Measurements from ENCODE around the gene CDK5RAP2.

Gene CDK5RAP2

GRCh38 chr9:120592210-120592609, 12.2 kb upstream of the CDK5RAP2 start:
- H3K27me3 ChIP-seq (ENCODE audit: control insufficient read depth in 2 of 2, insufficient read depth in 2 of 2, low read length in 2 of 2), result no peaks in the 10 kb centered on the region
- no peak overlapping the region for H3K4me3 ChIP-seq (ENCODE audit: low read length in 2 of 2)
- H3K27ac ChIP-seq (ENCODE audit: low read depth in 2 of 2, low read length in 2 of 2), result no peak overlapping the region
- H3K36me3 ChIP-seq (ENCODE audit: control insufficient read depth in 2 of 2, insufficient read depth in 2 of 2, low read length in 2 of 2), result no peaks in the 10 kb centered on the region
- H3K9me3 ChIP-seq (ENCODE audit: control insufficient read depth in 2 of 2, low read length in 2 of 2), result no peaks in the 10 kb centered on the region
- H3K9ac ChIP-seq (ENCODE audit: low read depth in 1 of 2, low read length in 2 of 2), result no peak overlapping the region
- H3K4me1 ChIP-seq (ENCODE audit: control insufficient read depth in 2 of 2, insufficient read depth in 2 of 2, low read length in 2 of 2), result no peaks in the 10 kb centered on the region

- no peaks in the 10 kb centered on the region for H3K4me1 ChIP-seq (ENCODE audit: control insufficient read depth in 2 of 2, insufficient read depth in 2 of 2, low read length in 2 of 2)
- H3K9me3 ChIP-seq (ENCODE audit: control insufficient read depth in 2 of 2, low read length in 2 of 2), result no peaks in the 10 kb centered on the region
- H3K27me3 ChIP-seq (ENCODE audit: control insufficient read depth in 2 of 2, insufficient read depth in 2 of 2, low read length in 2 of 2), result no peaks in the 10 kb centered on the region
- H3K27ac ChIP-seq (ENCODE audit: low read depth in 2 of 2, low read length in 2 of 2), result no peak overlapping the region
- H3K4me3 ChIP-seq (ENCODE audit: low read length in 2 of 2), result no peak overlapping the region
- H3K36me3 ChIP-seq (ENCODE audit: control insufficient read depth in 2 of 2, insufficient read depth in 2 of 2, low read length in 2 of 2), result no peaks in the 10 kb centered on the region
- H3K9ac ChIP-seq (ENCODE audit: low read depth in 1 of 2, low read length in 2 of 2), result no peak overlapping the region
These were observed 7.4 kb upstream of the CDK5RAP2 start for GRCh38 chr9:120587328-120587727.

GRCh38 chr9:120583958-120584369, 4.0 kb upstream of the CDK5RAP2 start:
- Histone ChIP-seq H3K4me3 (ENCODE audit: low read length in 2 of 2) (no peak overlapping the region), H3K9me3 (ENCODE audit: control insufficient read depth in 2 of 2, low read length in 2 of 2) (no peaks in the 10 kb centered on the region), H3K27ac (ENCODE audit: low read depth in 2 of 2, low read length in 2 of 2) (no peak overlapping the region), H3K4me1 (ENCODE audit: control insufficient read depth in 2 of 2, insufficient read depth in 2 of 2, low read length in 2 of 2) (peaks cover 8% of the 10 kb centered on the region in 2 donors), H3K27me3 (ENCODE audit: control insufficient read depth in 2 of 2, insufficient read depth in 2 of 2, low read length in 2 of 2) (no peaks in the 10 kb centered on the region), H3K9ac (ENCODE audit: low read depth in 1 of 2, low read length in 2 of 2) (no peak overlapping the region), H3K36me3 (ENCODE audit: control insufficient read depth in 2 of 2, insufficient read depth in 2 of 2, low read length in 2 of 2) (no peaks in the 10 kb centered on the region)

- H3K27ac ChIP-seq (ENCODE audit: low read depth in 2 of 2, low read length in 2 of 2), result peak overlapping the region in 1 of 2 donors; percentile 65
- H3K27me3 ChIP-seq (ENCODE audit: control insufficient read depth in 2 of 2, insufficient read depth in 2 of 2, low read length in 2 of 2), result no peaks in the 10 kb centered on the region
- no peaks in the 10 kb centered on the region for H3K36me3 ChIP-seq (ENCODE audit: control insufficient read depth in 2 of 2, insufficient read depth in 2 of 2, low read length in 2 of 2)
- peaks cover 10 to 12% of the 10 kb centered on the region in 2 donors for H3K4me1 ChIP-seq (ENCODE audit: control insufficient read depth in 2 of 2, insufficient read depth in 2 of 2, low read length in 2 of 2)
- peak overlapping the region; percentile 83 to 88 for H3K4me3 ChIP-seq (ENCODE audit: low read length in 2 of 2)
- peak overlapping the region; percentile 68 to 77 for H3K9ac ChIP-seq (ENCODE audit: low read depth in 1 of 2, low read length in 2 of 2)
- no peaks in the 10 kb centered on the region for H3K9me3 ChIP-seq (ENCODE audit: control insufficient read depth in 2 of 2, low read length in 2 of 2)
These were observed 572 bp downstream of the CDK5RAP2 start for GRCh38 chr9:120579139-120580050.

- Histone ChIP-seq H3K9ac (ENCODE audit: low read depth in 1 of 2, low read length in 2 of 2) (no peak overlapping the region), H3K4me3 (ENCODE audit: low read length in 2 of 2) (no peak overlapping the region), H3K9me3 (ENCODE audit: control insufficient read depth in 2 of 2, low read length in 2 of 2) (no peaks in the 10 kb centered on the region), H3K4me1 (ENCODE audit: control insufficient read depth in 2 of 2, insufficient read depth in 2 of 2, low read length in 2 of 2) (peaks cover 7 to 8% of the 10 kb centered on the region in 2 donors), H3K36me3 (ENCODE audit: control insufficient read depth in 2 of 2, insufficient read depth in 2 of 2, low read length in 2 of 2) (peaks cover 15 to 23% of the 10 kb centered on the region in 2 donors), H3K27me3 (ENCODE audit: control insufficient read depth in 2 of 2, insufficient read depth in 2 of 2, low read length in 2 of 2) (no peaks in the 10 kb centered on the region), H3K27ac (ENCODE audit: low read depth in 2 of 2, low read length in 2 of 2) (no peak overlapping the region)
These were observed 5.5 kb downstream of the CDK5RAP2 start for GRCh38 chr9:120574473-120574872.

GRCh38 chr9:120572472-120572871, 7.5 kb downstream of the CDK5RAP2 start:
- H3K27ac ChIP-seq (ENCODE audit: low read depth in 2 of 2, low read length in 2 of 2), result no peak overlapping the region
- no peaks in the 10 kb centered on the region for H3K4me1 ChIP-seq (ENCODE audit: control insufficient read depth in 2 of 2, insufficient read depth in 2 of 2, low read length in 2 of 2)
- no peaks in the 10 kb centered on the region for H3K9me3 ChIP-seq (ENCODE audit: control insufficient read depth in 2 of 2, low read length in 2 of 2)
- no peak overlapping the region for H3K4me3 ChIP-seq (ENCODE audit: low read length in 2 of 2)
- H3K27me3 ChIP-seq (ENCODE audit: control insufficient read depth in 2 of 2, insufficient read depth in 2 of 2, low read length in 2 of 2), result no peaks in the 10 kb centered on the region
- peaks cover 28 to 41% of the 10 kb centered on the region in 2 donors for H3K36me3 ChIP-seq (ENCODE audit: control insufficient read depth in 2 of 2, insufficient read depth in 2 of 2, low read length in 2 of 2)
- H3K9ac ChIP-seq (ENCODE audit: low read depth in 1 of 2, low read length in 2 of 2), result no peak overlapping the region

- Histone ChIP-seq H3K9ac (ENCODE audit: low read depth in 1 of 2, low read length in 2 of 2) (no peak overlapping the region), H3K4me3 (ENCODE audit: low read length in 2 of 2) (no peak overlapping the region), H3K27ac (ENCODE audit: low read depth in 2 of 2, low read length in 2 of 2) (no peak overlapping the region), H3K36me3 (ENCODE audit: control insufficient read depth in 2 of 2, insufficient read depth in 2 of 2, low read length in 2 of 2) (peaks cover 29 to 42% of the 10 kb centered on the region in 2 donors), H3K4me1 (ENCODE audit: control insufficient read depth in 2 of 2, insufficient read depth in 2 of 2, low read length in 2 of 2) (no peaks in the 10 kb centered on the region), H3K27me3 (ENCODE audit: control insufficient read depth in 2 of 2, insufficient read depth in 2 of 2, low read length in 2 of 2) (no peaks in the 10 kb centered on the region), H3K9me3 (ENCODE audit: control insufficient read depth in 2 of 2, low read length in 2 of 2) (no peaks in the 10 kb centered on the region)
These were observed 8.3 kb downstream of the CDK5RAP2 start for GRCh38 chr9:120571443-120572257.

- no peak overlapping the region for H3K27ac ChIP-seq (ENCODE audit: low read depth in 2 of 2, low read length in 2 of 2)
- peaks cover 32 to 52% of the 10 kb centered on the region in 2 donors for H3K36me3 ChIP-seq (ENCODE audit: control insufficient read depth in 2 of 2, insufficient read depth in 2 of 2, low read length in 2 of 2)
- no peak overlapping the region for H3K4me3 ChIP-seq (ENCODE audit: low read length in 2 of 2)
- no peaks in the 10 kb centered on the region for H3K27me3 ChIP-seq (ENCODE audit: control insufficient read depth in 2 of 2, insufficient read depth in 2 of 2, low read length in 2 of 2)
- no peak overlapping the region for H3K9ac ChIP-seq (ENCODE audit: low read depth in 1 of 2, low read length in 2 of 2)
- no peaks in the 10 kb centered on the region for H3K4me1 ChIP-seq (ENCODE audit: control insufficient read depth in 2 of 2, insufficient read depth in 2 of 2, low read length in 2 of 2)
- H3K9me3 ChIP-seq (ENCODE audit: control insufficient read depth in 2 of 2, low read length in 2 of 2), result no peaks in the 10 kb centered on the region
These were observed 9.7 kb downstream of the CDK5RAP2 start for GRCh38 chr9:120570296-120570695.

- Histone ChIP-seq H3K27me3 (ENCODE audit: control insufficient read depth in 2 of 2, insufficient read depth in 2 of 2, low read length in 2 of 2) (no peaks in the 10 kb centered on the region), H3K9me3 (ENCODE audit: control insufficient read depth in 2 of 2, low read length in 2 of 2) (no peaks in the 10 kb centered on the region), H3K27ac (ENCODE audit: low read depth in 2 of 2, low read length in 2 of 2) (no peak overlapping the region), H3K4me1 (ENCODE audit: control insufficient read depth in 2 of 2, insufficient read depth in 2 of 2, low read length in 2 of 2) (no peaks in the 10 kb centered on the region), H3K4me3 (ENCODE audit: low read length in 2 of 2) (no peak overlapping the region), H3K9ac (ENCODE audit: low read depth in 1 of 2, low read length in 2 of 2) (no peak overlapping the region), H3K36me3 (ENCODE audit: control insufficient read depth in 2 of 2, insufficient read depth in 2 of 2, low read length in 2 of 2) (peaks cover 32 to 55% of the 10 kb centered on the region in 2 donors)
These were observed 10.4 kb downstream of the CDK5RAP2 start for GRCh38 chr9:120569556-120569955.

GRCh38 chr9:120568816-120569215, 11.2 kb downstream of the CDK5RAP2 start:
- Histone ChIP-seq H3K4me3 (ENCODE audit: low read length in 2 of 2) (no peak overlapping the region), H3K4me1 (ENCODE audit: control insufficient read depth in 2 of 2, insufficient read depth in 2 of 2, low read length in 2 of 2) (no peaks in the 10 kb centered on the region), H3K9me3 (ENCODE audit: control insufficient read depth in 2 of 2, low read length in 2 of 2) (no peaks in the 10 kb centered on the region), H3K27ac (ENCODE audit: low read depth in 2 of 2, low read length in 2 of 2) (no peak overlapping the region), H3K36me3 (ENCODE audit: control insufficient read depth in 2 of 2, insufficient read depth in 2 of 2, low read length in 2 of 2) (peaks cover 32 to 55% of the 10 kb centered on the region in 2 donors), H3K9ac (ENCODE audit: low read depth in 1 of 2, low read length in 2 of 2) (no peak overlapping the region), H3K27me3 (ENCODE audit: control insufficient read depth in 2 of 2, insufficient read depth in 2 of 2, low read length in 2 of 2) (no peaks in the 10 kb centered on the region)

Data from mucosa of rectum (tissue), 2 donors.